Panc1 (cell line): ENCODE data around the gene IDH2. TPM values are rescaled to one million over a fixed set of nuclear protein-coding genes. Genes with fewer than 3 reads are reported as not detected.
A peak's percentile ranks its signal among the peaks of the same experiment; 100 is the strongest.
"Not testable (repeated sequence)": the region's sequence is repeated elsewhere in the genome, so short reads cannot be mapped to it uniquely, and the experiment has no call there.

Source experiments
- ATAC-seq: fragments of 200-7000 bp; cut with Tn5 transposase; 2 replicates; pipeline ENCODE4 v1.9.1; 2020; ENCODE audit warnings: mild to moderate bottlenecking, moderate library complexity
- BruUV-seq: library from RNA; stranded (reverse); fragments of 400-500 nt; replicated peaks from 2 replicates; lab custom pipeline; 2021; lab: Mats Ljungman, UMichigan
- CTCF ChIA-PET: fragments of 300-600 bp; sonication (Branson Sonifier 250); formaldehyde crosslinking; loops from one replicate; lab custom pipeline; 2022; ENCODE audit warnings: antibody characterized with exemption; lab: Charles Lee
- POLR2A ChIA-PET: fragments of 300-600 bp; sonication (Branson Sonifier 250); formaldehyde crosslinking; loops from one replicate; lab custom pipeline; 2022; ENCODE audit warnings: antibody characterized with exemption; lab: Charles Lee
- DNase-seq: peaks from one replicate; pipeline ENCODE4 v3.0.0-alpha.2; 2010; ENCODE audit warnings: low read depth, low spot score
- H3K27ac ChIP-seq: 2 replicates; pipeline ENCODE4 v1.5.1; 2011; ENCODE audit warnings: mild to moderate bottlenecking, low read length, inconsistent platforms
- H3K27me3 ChIP-seq: fragments of 200-500 bp; sonication (Bioruptor generic); 2 replicates; pipeline ENCODE4 v1.6.0; 2014; ENCODE audit warnings: low read length, inconsistent platforms; ENCODE audit not compliant: control insufficient read depth, insufficient read depth
- H3K36me3 ChIP-seq: fragments of 200-500 bp; sonication (Bioruptor generic); 2 replicates; pipeline ENCODE4 v1.5.1; 2014; ENCODE audit warnings: inconsistent platforms, mild to moderate bottlenecking, low read length, moderate library complexity; ENCODE audit not compliant: control insufficient read depth, insufficient read depth
- H3K4me1 ChIP-seq: 2 replicates; pipeline ENCODE4 v1.5.1; 2011; ENCODE audit warnings: inconsistent platforms, mild to moderate bottlenecking, low read length, moderate library complexity; ENCODE audit not compliant: control insufficient read depth, insufficient read depth
- H3K4me3 ChIP-seq, 2 experiments: 2 replicates each; pipeline ENCODE4 v1.5.1; 2011 to 2012; ENCODE audit warnings: low read depth in 2 of 2, low read length in 2 of 2, mild to moderate bottlenecking in 2 of 2, inconsistent platforms in 1 of 2, moderate library complexity in 1 of 2
- H3K9me3 ChIP-seq: fragments of 200-500 bp; sonication (Bioruptor generic); 2 replicates; pipeline ENCODE4 v1.5.1; 2014; ENCODE audit warnings: low read depth, mild to moderate bottlenecking, inconsistent platforms, low read length, moderate library complexity; ENCODE audit not compliant: control insufficient read depth, insufficient read depth
- POLR2AphosphoS5 ChIP-seq: IDR thresholded peaks from 2 replicates; pipeline ENCODE4 v1.6.1; 2012; ENCODE audit warnings: mild to moderate bottlenecking, low read depth, low read length, moderate library complexity
- SIN3A ChIP-seq: IDR thresholded peaks from 2 replicates; pipeline ENCODE4 v1.6.1; 2012; ENCODE audit warnings: low read depth, mild to moderate bottlenecking, low read length, moderate library complexity, borderline replicate concordance; ENCODE audit not compliant: insufficient read depth
- TCF7L2 ChIP-seq: IDR thresholded peaks from 2 replicates; pipeline ENCODE4 v1.6.1; 2011; ENCODE audit warnings: mild to moderate bottlenecking, low read depth, low read length, inconsistent platforms
- in situ Hi-C: cut with HindIII; loops from 2 replicates; pipeline ENCODE4 v1.10.0; 2016; ENCODE audit warnings: low sequenced_read_pairs, low pct_unique_long_range_greater_than_20kb
- intact Hi-C: fragments of 100-400 bp; cut with micrococcal nuclease; formaldehyde crosslinking; loops from one replicate; pipeline ENCODE4 v1.10.0; 2022; ENCODE audit not compliant: unreplicated experiment
- total RNA-seq: library from RNA; stranded (reverse); gene quantifications from one replicate; pipeline ENCODE4 v1.2.1, GENCODE V29; 2021; ENCODE audit not compliant: unreplicated experiment
- TF ChIP-seq, protein P1 (sequence below), 2 experiments: IDR thresholded peaks; 2 replicates each; pipeline ENCODE4 v1.6.1; 2011 to 2012; ENCODE audit warnings: low read depth in 2 of 2, control low read depth in 1 of 2, low read length in 1 of 2, mild to moderate bottlenecking in 1 of 2, moderate library complexity in 1 of 2; ENCODE audit not compliant: insufficient read depth in 1 of 2
- TF ChIP-seq, protein P2 (sequence below): fragments of 450-650 bp; IDR thresholded peaks from 2 replicates; pipeline ENCODE4 v1.5.1; 2017; ENCODE audit warnings: mild to moderate bottlenecking

Gene IDH2
- total RNA-seq, 1 experiment from 2014 or later: 197 TPM

DNA sequence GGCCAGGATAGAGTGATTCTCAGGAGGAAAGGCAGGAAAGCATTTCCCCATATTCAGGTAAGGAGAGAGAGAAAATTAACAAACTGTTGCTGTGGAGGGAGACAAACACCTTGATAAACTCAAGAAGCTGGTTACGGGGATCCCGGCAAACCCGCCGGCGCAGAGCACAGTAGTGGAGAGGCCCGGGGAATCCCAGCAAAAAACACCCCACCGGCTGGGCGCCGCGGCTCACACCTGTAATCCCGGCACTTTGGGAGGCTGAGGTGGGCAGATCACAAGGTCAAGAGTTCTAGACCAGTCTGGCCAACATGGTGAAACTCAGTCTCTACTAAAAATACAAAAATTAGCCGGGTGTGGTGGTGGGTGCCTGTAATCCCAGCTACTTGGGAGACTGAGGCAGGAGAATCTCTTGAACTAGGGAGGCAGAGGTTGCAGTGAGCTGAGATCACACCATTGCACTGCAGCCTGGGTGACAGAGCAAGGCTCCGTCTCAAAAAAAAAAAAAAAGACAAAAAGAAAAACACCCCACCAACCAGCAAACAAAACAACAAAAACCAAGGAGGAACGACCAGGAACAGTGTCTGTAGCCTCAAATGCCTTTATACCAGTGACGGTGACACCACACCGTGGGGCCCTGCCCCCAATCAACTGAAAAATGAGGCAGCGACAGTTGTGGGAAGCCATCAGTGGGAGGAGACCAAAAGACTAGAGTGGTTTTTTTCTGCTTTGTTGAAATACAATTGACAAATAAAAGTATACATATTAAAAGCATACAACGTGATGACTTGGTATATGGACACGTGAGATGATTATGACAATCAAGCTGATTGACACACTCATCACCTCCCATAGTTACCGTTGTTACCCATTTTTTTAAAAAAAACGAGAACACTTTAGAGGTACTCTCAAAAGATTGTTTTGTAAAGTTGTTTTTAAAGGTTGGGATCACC, 40.2 kb upstream of the IDH2 start:
- H3K4me3 ChIP-seq: no peak overlapping the region
- in situ Hi-C loops (no loop called here), intact Hi-C loops (loop anchor here (2.0 kb wide), 1 partner anchor 144 kb away; no protein-coding TSS in a partner anchor)
- no peaks in the 10 kb centered on the region for H3K27me3 ChIP-seq
- TF ChIP-seq, protein P1, sequence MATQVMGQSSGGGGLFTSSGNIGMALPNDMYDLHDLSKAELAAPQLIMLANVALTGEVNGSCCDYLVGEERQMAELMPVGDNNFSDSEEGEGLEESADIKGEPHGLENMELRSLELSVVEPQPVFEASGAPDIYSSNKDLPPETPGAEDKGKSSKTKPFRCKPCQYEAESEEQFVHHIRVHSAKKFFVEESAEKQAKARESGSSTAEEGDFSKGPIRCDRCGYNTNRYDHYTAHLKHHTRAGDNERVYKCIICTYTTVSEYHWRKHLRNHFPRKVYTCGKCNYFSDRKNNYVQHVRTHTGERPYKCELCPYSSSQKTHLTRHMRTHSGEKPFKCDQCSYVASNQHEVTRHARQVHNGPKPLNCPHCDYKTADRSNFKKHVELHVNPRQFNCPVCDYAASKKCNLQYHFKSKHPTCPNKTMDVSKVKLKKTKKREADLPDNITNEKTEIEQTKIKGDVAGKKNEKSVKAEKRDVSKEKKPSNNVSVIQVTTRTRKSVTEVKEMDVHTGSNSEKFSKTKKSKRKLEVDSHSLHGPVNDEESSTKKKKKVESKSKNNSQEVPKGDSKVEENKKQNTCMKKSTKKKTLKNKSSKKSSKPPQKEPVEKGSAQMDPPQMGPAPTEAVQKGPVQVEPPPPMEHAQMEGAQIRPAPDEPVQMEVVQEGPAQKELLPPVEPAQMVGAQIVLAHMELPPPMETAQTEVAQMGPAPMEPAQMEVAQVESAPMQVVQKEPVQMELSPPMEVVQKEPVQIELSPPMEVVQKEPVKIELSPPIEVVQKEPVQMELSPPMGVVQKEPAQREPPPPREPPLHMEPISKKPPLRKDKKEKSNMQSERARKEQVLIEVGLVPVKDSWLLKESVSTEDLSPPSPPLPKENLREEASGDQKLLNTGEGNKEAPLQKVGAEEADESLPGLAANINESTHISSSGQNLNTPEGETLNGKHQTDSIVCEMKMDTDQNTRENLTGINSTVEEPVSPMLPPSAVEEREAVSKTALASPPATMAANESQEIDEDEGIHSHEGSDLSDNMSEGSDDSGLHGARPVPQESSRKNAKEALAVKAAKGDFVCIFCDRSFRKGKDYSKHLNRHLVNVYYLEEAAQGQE (IDR thresholded peaks at IDR 0.05; ENCODE audit: insufficient read depth in 1 of 2, low read depth in 2 of 2, low read length in 1 of 2): no peak
- TF ChIP-seq TCF7L2 (no peak), SIN3A (no peak), POLR2AphosphoS5 (no peak)
- TF ChIP-seq, protein P2, sequence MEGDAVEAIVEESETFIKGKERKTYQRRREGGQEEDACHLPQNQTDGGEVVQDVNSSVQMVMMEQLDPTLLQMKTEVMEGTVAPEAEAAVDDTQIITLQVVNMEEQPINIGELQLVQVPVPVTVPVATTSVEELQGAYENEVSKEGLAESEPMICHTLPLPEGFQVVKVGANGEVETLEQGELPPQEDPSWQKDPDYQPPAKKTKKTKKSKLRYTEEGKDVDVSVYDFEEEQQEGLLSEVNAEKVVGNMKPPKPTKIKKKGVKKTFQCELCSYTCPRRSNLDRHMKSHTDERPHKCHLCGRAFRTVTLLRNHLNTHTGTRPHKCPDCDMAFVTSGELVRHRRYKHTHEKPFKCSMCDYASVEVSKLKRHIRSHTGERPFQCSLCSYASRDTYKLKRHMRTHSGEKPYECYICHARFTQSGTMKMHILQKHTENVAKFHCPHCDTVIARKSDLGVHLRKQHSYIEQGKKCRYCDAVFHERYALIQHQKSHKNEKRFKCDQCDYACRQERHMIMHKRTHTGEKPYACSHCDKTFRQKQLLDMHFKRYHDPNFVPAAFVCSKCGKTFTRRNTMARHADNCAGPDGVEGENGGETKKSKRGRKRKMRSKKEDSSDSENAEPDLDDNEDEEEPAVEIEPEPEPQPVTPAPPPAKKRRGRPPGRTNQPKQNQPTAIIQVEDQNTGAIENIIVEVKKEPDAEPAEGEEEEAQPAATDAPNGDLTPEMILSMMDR: no peak
- CTCF ChIA-PET: interaction anchor here (0.6 to 1.5 kb wide), 8 partner anchors 19 to 134 kb away, joined by 3 to 8 read pairs (median 6); partner anchors contain the start of gene TTLL13
- H3K4me1 ChIP-seq: peaks cover 17% of the 10 kb centered on the region
- peak overlapping the region; percentile 83 for H3K27ac ChIP-seq
- no peaks in the 10 kb centered on the region for H3K9me3 ChIP-seq
- BruUV-seq: no TSS peak
- ATAC-seq: no peak
- no peaks in the 10 kb centered on the region for H3K36me3 ChIP-seq
- POLR2A ChIA-PET: interaction anchor here (0.6 to 0.7 kb wide), 4 partner anchors 59 to 273 kb away, joined by 3 to 7 read pairs (median 4); partner anchors contain the start of gene SEMA4B
- DNase-seq: no peak

DNA sequence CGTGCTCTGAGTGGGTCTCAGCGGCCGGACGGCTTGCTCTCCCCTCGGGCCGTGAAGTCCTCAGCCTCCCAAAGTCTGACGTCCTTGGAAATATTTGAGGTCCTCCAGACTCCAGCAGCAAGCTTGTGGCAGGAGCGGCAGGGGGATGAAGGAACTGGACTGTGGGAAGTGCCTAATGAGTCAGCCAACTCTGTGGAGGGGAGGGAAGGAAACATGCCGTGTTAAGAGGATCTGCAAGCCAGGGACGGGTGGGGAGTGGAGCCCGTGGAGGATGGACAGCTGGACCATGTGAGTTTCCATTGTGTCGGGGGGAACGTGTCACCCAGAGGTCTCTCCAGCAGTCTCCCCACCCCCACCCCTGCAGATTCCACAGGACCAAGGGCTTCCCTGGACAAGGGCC, 39.4 kb upstream of the IDH2 start:
- BruUV-seq: no TSS peak
- H3K27ac ChIP-seq: peak overlapping the region; percentile 68
- intact Hi-C loops (loop anchor here (2.0 kb wide), 1 partner anchor 145 kb away; no protein-coding TSS in a partner anchor), in situ Hi-C loops (no loop called here)
- peaks cover 17% of the 10 kb centered on the region for H3K4me1 ChIP-seq
- H3K9me3 ChIP-seq: no peaks in the 10 kb centered on the region
- TF ChIP-seq, protein P2: no peak
- TF ChIP-seq, protein P1 (IDR thresholded peaks at IDR 0.05; ENCODE audit: insufficient read depth in 1 of 2, low read depth in 2 of 2, low read length in 1 of 2): no peak
- TF ChIP-seq TCF7L2: no peak
- no peak for TF ChIP-seq SIN3A
- TF ChIP-seq POLR2AphosphoS5: no peak
- no peaks in the 10 kb centered on the region for H3K36me3 ChIP-seq
- ChIA-PET POLR2A (no interaction called here), CTCF (interaction anchor here (0.7 kb wide), 1 partner anchor 88 kb away, joined by 6 read pairs; no protein-coding TSS in a partner anchor)
- no peak for DNase-seq
- no peak for ATAC-seq
- no peak overlapping the region for H3K4me3 ChIP-seq
- H3K27me3 ChIP-seq: no peaks in the 10 kb centered on the region

DNA sequence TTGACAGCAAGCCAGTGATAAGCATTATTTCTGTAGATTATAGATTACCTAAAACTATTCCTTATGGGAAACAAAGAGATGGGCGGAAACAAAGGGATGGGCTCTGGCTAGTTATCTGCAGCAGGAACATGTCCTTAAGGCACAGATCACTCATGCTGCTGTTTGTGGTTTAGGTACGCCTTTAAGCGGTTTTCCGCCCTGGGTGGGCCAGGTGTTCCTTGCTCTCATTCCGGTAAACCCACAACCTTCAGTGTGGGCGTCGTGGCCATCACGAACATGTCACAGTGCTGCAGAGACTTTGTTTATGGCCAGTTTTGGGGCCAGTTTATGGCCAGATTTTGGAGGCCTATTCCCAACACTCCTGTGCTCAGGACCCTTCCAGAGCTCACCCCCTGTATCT, 37.3 kb upstream of the IDH2 start:
- H3K36me3 ChIP-seq, H3K27ac ChIP-seq, H3K27me3 ChIP-seq, H3K9me3 ChIP-seq, in situ Hi-C loops, BruUV-seq, intact Hi-C loops, H3K4me3 ChIP-seq, CTCF ChIA-PET, ATAC-seq, DNase-seq: not testable (repeated sequence)
- POLR2A ChIA-PET: interaction anchor here (0.5 kb wide), 1 partner anchor 112 kb away, joined by 13 read pairs; no protein-coding TSS in a partner anchor
- peaks cover 14% of the 10 kb centered on the region for H3K4me1 ChIP-seq
